Measurements from ENCODE around the gene SOCS7. TPM values are rescaled to one million over a fixed set of nuclear protein-coding genes. Genes with fewer than 3 reads are reported as not detected.

The SOCS7 gene
- polyA plus RNA-seq, 3 donors: 0.14 to 13.2 (median 0.15) TPM

- DNase-seq: no peak
- Mint-ChIP-seq H3K4me3 (no peak overlapping the region), H3K9me3 (peaks cover 0 to 2% (median 0%) of the 10 kb centered on the region in 7 donors), H3K36me3 (no peaks in the 10 kb centered on the region), H3K27me3 (ENCODE audit: low read depth in 3 of 3) (peaks cover 0 to 6% (median 3%) of the 10 kb centered on the region in 3 donors), H3K27ac (peak overlapping the region in 1 of 7 donors; percentile 20), H3K4me1 (no peaks in the 10 kb centered on the region)
- Histone ChIP-seq H3K27ac (ENCODE audit: low read depth in 1 of 2, low read length in 2 of 2) (no peak overlapping the region), H2AFZ (ENCODE audit: insufficient read depth, low read depth, low read length, poor library complexity, severe bottlenecking) (no peak overlapping the region), H3K27me3 (ENCODE audit: control insufficient read depth in 2 of 2, insufficient read depth in 2 of 2, low read length in 2 of 2) (no peaks in the 10 kb centered on the region), H3K4me3 (replicated peaks in 1 of 3; ENCODE audit: low read depth in 2 of 3, low read length in 3 of 3) (no peak overlapping the region), H3K79me2 (ENCODE audit: insufficient read depth, low read length) (no peaks in the 10 kb centered on the region), H3K9me3 (replicated peaks in 1 of 2; ENCODE audit: control insufficient read depth in 1 of 2, insufficient read depth in 1 of 2, low read length in 2 of 2) (no peaks in the 10 kb centered on the region), H3K4me2 (replicated peaks; ENCODE audit: extremely low read depth, low read length, poor library complexity, severe bottlenecking) (no peak overlapping the region), H4K20me1 (ENCODE audit: insufficient read depth, low read length) (no peaks in the 10 kb centered on the region), H3K36me3 (replicated peaks in 1 of 2; ENCODE audit: control insufficient read depth in 1 of 2, insufficient read depth in 2 of 2, low read length in 2 of 2) (no peaks in the 10 kb centered on the region), H3K4me1 (ENCODE audit: control insufficient read depth in 1 of 2, insufficient read depth in 2 of 2, low read length in 2 of 2) (no peaks in the 10 kb centered on the region), H3K9ac (ENCODE audit: insufficient read depth, low read length, poor library complexity, severe bottlenecking) (no peak overlapping the region)
- intact Hi-C loops (cut with micrococcal nuclease): no loop called here
- no peak for TF ChIP-seq CTCF (IDR thresholded peaks at IDR 0.05)
- WGBS (ENCODE audit: insufficient coverage): 97% methylated on average over 8 of the region's 11 CpGs
Observed at GRCh38 chr17:38336838-38337237, 14.8 kb upstream of the SOCS7 start.

- no peak overlapping the region for H3K9ac ChIP-seq (ENCODE audit: insufficient read depth, low read length, poor library complexity, severe bottlenecking)
- Mint-ChIP-seq H3K4me3 (no peak overlapping the region), H3K4me1 (no peaks in the 10 kb centered on the region), H3K9me3 (peaks cover 0 to 2% (median 0%) of the 10 kb centered on the region in 7 donors), H3K36me3 (no peaks in the 10 kb centered on the region), H3K27me3 (ENCODE audit: low read depth in 3 of 3) (peaks cover 0 to 6% (median 4%) of the 10 kb centered on the region in 3 donors), H3K27ac (no peak overlapping the region)
- H3K4me2 ChIP-seq (replicated peaks; ENCODE audit: extremely low read depth, low read length, poor library complexity, severe bottlenecking): no peak overlapping the region
- H4K20me1 ChIP-seq (ENCODE audit: insufficient read depth, low read length): no peaks in the 10 kb centered on the region
- H3K27me3 ChIP-seq (ENCODE audit: control insufficient read depth in 2 of 2, insufficient read depth in 2 of 2, low read length in 2 of 2): no peaks in the 10 kb centered on the region
- intact Hi-C loops (cut with micrococcal nuclease): no loop called here
- no peak for TF ChIP-seq CTCF (IDR thresholded peaks at IDR 0.05)
- no peaks in the 10 kb centered on the region for H3K4me1 ChIP-seq (ENCODE audit: control insufficient read depth in 1 of 2, insufficient read depth in 2 of 2, low read length in 2 of 2)
- no peak overlapping the region for H2AFZ ChIP-seq (ENCODE audit: insufficient read depth, low read depth, low read length, poor library complexity, severe bottlenecking)
- H3K36me3 ChIP-seq (replicated peaks in 1 of 2; ENCODE audit: control insufficient read depth in 1 of 2, insufficient read depth in 2 of 2, low read length in 2 of 2): no peaks in the 10 kb centered on the region
- no peaks in the 10 kb centered on the region for H3K9me3 ChIP-seq (replicated peaks in 1 of 2; ENCODE audit: control insufficient read depth in 1 of 2, insufficient read depth in 1 of 2, low read length in 2 of 2)
- no peak overlapping the region for H3K4me3 ChIP-seq (replicated peaks in 1 of 3; ENCODE audit: low read depth in 2 of 3, low read length in 3 of 3)
- H3K79me2 ChIP-seq (ENCODE audit: insufficient read depth, low read length): no peaks in the 10 kb centered on the region
- 100% methylated on average over 2 of the region's 5 CpGs for WGBS (ENCODE audit: insufficient coverage)
- H3K27ac ChIP-seq (ENCODE audit: low read depth in 1 of 2, low read length in 2 of 2): no peak overlapping the region
- no peak for DNase-seq
Observed at GRCh38 chr17:38338053-38338452, 13.6 kb upstream of the SOCS7 start.
